Measurements from ENCODE around the gene ADCY5.

ADCY5 gene

DNA sequence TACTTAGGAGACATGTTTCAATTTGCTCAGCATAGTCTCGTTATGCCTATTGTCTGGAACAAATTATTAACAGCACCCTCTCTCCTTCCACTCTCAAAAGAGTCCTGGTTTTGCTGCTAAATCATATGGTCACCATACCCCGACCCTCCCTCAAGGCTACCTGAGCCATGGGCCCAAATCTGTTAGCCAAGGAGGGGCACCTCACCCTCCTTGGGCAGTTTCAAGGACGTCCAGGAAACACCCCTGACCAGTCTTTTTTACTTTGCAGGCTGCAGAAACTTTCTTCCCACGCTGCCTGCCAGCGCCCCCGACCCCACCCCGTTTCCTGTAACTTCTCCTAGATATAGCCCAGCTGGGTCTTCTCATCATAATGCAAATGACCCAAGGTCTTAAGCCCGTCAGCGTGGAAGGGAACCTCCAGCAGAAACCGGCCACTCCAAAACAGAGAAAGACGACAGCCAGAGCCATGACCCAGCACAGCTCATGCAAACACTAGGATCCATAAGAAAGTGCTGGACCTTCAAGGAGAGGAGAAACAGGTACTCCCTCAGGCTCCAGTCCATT, 62.3 kb downstream of the ADCY5 start:
- no peak for DNase-seq (ENCODE audit: low read depth)

DNA sequence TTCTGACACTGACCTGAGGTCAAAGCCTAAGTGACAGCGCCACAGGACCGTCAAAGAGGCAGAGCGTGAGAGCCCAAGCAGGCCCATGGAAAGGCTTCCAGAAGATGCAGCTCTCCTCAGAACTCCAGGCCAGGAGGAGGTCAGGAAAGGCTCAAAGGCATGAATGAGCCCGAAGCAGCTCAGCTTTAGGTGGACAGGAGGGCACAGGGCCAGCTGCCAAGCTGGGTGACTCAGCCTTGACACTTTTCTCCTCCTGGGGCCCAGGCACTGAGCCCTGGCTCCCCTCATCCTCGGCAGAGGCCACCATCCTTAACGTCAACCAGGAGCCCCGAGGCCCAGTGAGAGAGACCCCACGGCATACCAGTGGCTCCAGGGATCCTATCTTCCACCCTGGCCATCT, 62.9 kb downstream of the ADCY5 start:
- peak; percentile 55 for DNase-seq (ENCODE audit: low read depth)

DNA sequence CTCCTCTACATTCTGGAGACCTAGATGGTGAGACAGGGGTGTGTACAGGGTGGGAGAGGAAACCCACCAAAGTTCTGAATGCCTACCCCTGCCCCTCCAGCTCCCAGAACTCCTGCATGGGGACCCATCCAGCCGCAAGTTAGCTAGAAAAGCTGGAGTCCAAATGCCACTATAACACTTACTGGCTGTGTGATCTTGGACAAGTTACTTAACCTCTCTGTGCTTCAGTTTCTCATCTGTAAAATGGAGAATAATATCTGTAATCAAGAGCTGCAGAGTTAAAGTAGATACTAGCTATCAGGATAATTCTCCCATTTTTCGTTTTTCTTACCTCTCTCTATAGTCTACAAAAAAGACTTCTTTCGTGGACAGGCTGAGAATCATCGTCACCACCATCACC, 63.4 kb downstream of the ADCY5 start:
- no peak for DNase-seq (ENCODE audit: low read depth)

GRCh38 chr3:123385001-123385401, 63.9 kb downstream of the ADCY5 start:
- no peak for DNase-seq (ENCODE audit: low read depth)

- DNase-seq (ENCODE audit: low read depth): no peak
Observed at GRCh38 chr3:123384256-123384655, 64.6 kb downstream of the ADCY5 start.

DNA sequence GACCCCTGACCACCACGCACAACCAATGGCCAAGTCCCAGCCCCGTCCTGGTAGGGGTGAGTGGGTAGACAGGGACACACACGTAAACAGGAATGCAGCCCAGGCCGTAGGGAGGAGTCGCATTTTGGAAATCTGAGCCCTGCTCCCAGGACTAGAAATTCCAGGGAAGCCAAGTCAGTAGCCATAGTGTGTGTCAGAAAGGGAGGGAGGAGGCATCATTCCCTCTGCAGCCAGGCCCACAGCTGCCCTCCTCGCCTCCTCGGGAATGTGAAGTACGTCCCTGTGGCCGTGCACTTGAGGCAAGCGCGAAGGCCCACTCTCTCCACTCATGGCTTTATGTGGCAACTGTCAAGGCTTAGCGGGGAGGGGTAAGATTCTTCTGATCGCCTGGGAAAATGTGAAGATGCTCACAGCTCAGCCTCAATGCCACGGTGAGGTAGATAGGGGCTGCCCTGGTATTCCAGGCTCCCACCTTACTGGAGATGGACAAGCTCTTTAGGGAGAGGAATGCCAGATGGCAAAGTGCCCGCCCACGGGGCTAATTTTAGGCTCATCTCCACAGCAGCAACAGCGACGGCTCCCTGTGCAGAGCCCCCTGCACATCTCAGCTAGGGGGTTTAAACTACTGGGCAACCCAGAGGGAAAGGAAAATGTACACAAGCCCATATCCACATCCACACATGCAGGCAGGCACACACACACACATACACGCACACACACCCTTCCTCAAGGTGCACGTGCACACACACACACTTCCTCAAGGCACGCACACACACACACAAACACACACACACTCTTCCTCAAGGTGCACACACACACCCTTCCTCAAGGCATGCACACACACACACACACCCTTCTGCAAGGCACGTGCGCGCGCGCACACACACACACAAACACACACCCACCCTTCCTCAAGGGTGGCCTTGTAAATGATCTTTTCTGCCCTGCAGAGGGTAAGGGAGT, 65.5 kb downstream of the ADCY5 start:
- DNase-seq (ENCODE audit: low read depth): peak; percentile 13

GRCh38 chr3:123380261-123380660, 68.6 kb downstream of the ADCY5 start:
- DNase-seq (ENCODE audit: low read depth): no peak

GRCh38 chr3:123379041-123379830, 69.7 kb downstream of the ADCY5 start:
- no peak for DNase-seq (ENCODE audit: low read depth)

DNA sequence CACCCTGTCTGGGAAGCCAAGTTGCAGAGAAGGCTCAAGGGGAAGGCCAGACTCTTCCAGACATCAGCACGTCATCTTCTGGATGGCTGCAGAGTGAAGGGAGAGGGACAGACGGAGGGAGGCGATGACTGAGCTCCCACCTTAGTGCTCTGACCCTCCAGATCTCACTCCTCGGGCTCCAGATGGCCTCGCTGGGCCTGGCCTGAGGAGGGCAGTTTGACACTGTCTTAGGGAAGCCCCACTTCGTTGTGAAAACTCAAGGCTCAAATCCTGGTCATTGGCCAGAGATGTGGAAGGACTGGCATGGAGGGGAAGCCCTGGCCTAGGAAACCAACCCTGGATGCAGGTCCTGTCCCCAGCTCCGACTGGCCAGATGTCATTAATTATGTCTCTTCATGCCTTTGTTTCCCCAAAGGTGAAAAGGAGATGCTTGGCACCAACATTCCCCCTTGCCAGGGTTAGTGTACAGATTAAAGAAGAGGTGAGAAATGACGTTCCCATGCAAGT, 70.4 kb downstream of the ADCY5 start:
- no peak for DNase-seq (ENCODE audit: low read depth)

DNA sequence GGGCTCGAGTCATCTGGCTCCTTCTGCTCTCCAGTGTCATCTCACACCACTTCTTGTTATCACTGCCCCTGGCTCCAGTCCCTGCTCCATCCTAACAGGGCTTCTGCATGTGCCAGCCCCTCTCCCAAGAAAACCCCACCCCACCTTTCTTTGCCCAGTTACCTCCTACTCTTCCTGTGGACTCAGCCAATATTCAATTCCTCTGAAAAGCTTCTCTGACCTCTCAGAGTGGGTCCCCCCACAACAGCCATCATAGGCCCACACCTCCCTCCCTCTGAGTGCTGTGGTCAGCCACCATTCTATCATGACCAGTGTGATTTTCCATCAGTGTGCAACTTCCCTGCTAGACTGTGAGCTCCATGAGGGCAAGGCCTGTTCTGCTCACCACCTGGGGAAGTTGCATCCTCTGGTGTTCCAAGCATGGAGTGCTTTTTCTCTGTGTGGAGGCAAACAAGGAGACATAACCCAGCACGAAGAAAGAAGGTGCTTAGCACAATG, 71.6 kb downstream of the ADCY5 start:
- DNase-seq (ENCODE audit: low read depth): no peak

- no peak for DNase-seq (ENCODE audit: low read depth)
Observed at GRCh38 chr3:123376451-123377242, 72.2 kb downstream of the ADCY5 start.

DNA sequence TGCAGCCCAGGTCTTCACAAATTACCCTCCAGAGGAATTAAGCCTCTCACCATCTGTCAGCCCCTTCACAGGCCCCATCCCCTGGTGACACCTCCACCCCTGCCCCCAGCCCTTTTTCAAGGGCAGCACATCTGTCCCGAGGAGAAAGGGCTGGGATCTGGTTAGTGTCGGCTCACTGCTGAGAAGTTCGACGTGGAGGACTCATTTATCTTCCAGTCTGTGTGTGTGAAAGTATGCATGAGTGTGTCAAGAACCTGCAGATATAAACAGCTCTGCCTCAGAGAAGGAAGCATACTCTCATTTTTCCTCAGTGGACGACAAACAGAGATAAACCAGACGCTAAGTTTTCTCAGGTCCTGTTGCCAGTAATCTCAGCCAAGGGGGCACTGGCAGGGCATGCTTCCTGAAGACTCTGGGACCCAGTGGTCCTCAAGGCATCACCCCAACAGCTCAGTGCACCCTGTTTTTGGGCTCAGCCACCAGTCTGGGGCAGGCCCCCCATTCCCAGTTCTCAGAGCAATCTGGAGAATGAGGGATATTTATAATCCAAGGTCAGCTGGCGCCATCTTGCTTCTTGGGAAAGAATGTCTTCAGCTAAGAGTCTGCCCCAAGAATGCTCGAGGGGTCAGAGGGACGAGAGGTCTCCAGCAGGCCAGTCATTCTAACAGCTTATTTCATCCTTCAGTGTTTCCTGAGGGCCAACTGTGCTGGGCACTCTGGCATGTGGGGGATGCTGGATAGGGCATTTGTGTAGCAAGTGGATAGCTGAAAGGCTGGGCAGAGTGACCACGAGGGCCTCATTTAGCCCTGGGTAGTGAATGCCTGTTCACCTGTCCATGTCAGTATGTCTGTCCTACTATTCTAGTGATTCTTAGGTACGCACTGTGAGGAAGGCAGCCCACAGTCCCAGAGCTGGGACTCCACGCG, 73.6 kb downstream of the ADCY5 start:
- DNase-seq (ENCODE audit: low read depth): peak; percentile 8

DNA sequence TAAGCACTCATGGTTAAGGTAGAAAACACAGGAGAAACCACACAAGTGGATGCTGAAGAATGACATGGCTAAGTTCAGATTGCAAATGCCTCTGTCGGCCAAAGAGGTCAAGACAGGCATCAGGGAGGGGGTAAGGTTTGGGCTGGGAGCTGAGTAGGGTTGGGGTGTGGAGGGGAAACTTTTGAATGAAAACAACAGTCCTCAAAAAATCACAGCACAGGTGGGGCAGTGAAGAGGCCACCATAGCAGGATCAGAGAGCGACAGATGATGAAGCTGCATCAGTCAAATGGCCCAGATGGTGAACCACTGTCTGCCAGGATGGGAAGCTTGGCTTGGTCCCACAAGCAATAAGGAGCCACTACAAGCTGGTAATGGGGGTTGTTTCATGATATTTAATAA, 74.9 kb downstream of the ADCY5 start:
- no peak for DNase-seq (ENCODE audit: low read depth)

GRCh38 chr3:123373474-123373987, 75.4 kb downstream of the ADCY5 start:
- DNase-seq (ENCODE audit: low read depth): no peak

- no peak for DNase-seq (ENCODE audit: low read depth)
Observed at GRCh38 chr3:123372686-123373473, 76.0 kb downstream of the ADCY5 start.

DNA sequence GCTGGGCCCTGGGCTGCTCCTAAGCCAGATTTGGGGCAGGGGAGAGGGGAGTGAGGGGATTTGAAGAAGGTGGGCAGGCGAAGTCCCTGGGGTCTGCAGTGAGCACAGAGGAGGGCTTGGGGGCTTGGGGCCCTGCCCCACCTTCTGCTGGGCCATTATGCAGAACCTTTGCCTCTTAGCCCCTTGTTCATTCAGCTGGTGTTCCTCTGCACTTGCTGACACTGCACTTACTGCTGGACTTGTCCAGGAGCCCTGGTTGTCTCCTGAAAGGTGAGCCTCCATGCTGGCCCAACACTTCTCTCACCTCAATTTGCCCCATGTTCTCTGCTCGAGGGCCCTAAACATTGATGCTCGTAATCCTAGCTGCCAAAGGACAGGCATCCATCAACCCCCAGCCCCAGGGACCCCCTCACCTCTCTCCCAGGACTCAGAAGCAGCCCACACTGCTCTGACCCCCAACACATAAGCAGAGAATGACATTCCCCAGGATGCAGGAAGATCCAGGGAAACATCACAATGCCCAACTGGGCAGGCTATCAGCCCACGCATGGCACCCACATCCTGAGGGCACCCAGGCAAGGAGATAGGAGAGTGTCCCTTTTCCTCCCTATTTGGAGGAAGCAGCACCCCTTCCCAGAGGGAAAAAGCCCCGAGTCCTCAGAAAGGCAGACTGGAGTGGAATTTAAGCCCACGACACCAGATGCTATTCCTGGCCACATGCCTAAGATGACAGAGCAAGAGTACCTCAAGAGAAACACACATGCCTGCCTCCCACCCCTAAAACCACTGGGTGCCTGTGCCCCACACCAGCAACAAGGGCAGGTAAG, 76.8 kb downstream of the ADCY5 start:
- DNase-seq (ENCODE audit: low read depth): no peak

DNA sequence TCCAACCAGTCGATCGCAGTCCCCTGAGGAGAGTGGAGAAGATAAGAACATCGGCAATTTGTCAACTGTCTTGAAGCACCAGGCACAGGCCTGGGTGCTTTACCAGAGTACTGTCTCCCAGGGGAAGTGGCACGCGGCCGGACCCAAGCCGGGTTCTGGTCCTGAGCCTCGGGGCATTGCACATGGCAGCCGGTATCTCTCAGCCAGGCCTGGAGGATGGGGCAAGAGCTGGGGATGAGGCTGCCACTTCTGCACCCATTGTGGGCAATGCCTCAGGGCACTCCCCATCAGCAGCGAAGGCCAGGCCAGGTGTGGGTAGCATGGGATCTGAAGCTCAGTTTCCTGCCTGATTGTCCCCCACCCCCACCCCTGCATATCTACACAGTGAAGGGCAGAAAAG, 77.5 kb downstream of the ADCY5 start:
- DNase-seq (ENCODE audit: low read depth): no peak

- DNase-seq (ENCODE audit: low read depth): no peak
Observed at GRCh38 chr3:123370819-123371218, 78.1 kb downstream of the ADCY5 start.

All from ELR (cell line).